ENCODE data around the gene DNAJC17. TPM values are rescaled to one million over a fixed set of nuclear protein-coding genes. Genes with fewer than 3 reads are reported as not detected.

Gene DNAJC17
- total RNA-seq, 3 donors from 2014 or later = 49.1 to 62.1 (median 49.9) TPM

DNA sequence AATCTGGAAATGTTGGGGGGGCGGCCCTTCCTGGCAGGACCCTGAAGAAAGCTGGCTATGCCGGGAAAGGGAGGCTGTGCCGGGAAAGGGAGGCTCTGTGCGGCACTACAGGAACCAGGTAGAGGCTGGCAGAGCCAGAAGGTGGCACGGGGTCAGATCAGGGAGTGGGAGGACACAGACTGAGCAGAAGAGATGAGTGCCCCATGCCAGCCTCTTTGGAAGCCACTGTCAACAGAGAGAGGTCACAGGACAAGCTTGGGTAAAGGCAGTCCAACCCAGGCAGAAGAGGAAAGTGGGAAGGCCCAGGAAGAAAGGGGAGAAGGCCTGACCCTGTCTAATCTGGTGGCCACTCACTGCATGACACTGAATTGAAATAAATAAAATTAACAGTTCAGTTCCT lies 36.0 kb downstream of the DNAJC17 start:
- Mint-ChIP-seq H3K27me3 (ENCODE audit: low read depth) (no peaks in the 10 kb centered on the region), H3K36me3 (ENCODE audit: insufficient read depth) (peaks cover 3% of the 10 kb centered on the region), H3K4me1 (ENCODE audit: low read depth) (peaks cover 24% of the 10 kb centered on the region), H3K4me3 (no peak overlapping the region), H3K9me3 (no peaks in the 10 kb centered on the region)
- DNase-seq (no peak), ATAC-seq (no peak)

DNA sequence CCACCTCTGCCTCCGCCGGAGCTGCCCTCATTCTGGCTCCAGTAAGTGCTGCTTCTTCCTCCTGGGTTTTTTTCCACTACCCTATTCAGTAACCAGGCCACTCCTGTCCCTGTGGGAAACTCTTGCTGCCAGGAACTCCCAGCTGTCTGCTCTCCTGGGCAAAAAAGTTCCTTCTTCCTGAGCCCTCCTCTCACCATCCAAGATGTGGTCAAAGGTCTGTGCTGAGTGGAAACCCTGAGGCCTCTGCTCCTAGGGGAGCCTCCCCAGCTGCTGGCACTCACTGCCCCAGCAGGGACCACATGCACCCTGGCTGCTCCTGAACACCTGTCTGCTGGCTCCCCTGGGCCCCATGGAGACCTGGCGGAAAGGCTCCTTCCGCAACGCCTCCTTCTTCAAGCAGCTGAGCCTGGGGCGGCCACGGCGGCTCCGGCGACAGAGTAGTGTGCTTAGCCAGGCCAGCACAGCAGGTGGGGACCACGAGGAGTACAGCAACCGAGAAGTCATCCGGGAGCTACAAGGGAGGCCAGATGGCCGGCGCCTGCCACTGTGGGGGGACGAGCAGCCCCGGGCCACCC lies 37.0 kb downstream of the DNAJC17 start:
- ATAC-seq (no peak), DNase-seq (no peak)
- H3K4me3 Mint-ChIP-seq = peak overlapping the region; percentile 56
- peaks cover 3% of the 10 kb centered on the region for H3K36me3 Mint-ChIP-seq (ENCODE audit: insufficient read depth)
- H3K9me3 Mint-ChIP-seq = no peaks in the 10 kb centered on the region
- H3K4me1 Mint-ChIP-seq (ENCODE audit: low read depth) = peaks cover 31% of the 10 kb centered on the region
- H3K27me3 Mint-ChIP-seq (ENCODE audit: low read depth) = no peaks in the 10 kb centered on the region

DNA sequence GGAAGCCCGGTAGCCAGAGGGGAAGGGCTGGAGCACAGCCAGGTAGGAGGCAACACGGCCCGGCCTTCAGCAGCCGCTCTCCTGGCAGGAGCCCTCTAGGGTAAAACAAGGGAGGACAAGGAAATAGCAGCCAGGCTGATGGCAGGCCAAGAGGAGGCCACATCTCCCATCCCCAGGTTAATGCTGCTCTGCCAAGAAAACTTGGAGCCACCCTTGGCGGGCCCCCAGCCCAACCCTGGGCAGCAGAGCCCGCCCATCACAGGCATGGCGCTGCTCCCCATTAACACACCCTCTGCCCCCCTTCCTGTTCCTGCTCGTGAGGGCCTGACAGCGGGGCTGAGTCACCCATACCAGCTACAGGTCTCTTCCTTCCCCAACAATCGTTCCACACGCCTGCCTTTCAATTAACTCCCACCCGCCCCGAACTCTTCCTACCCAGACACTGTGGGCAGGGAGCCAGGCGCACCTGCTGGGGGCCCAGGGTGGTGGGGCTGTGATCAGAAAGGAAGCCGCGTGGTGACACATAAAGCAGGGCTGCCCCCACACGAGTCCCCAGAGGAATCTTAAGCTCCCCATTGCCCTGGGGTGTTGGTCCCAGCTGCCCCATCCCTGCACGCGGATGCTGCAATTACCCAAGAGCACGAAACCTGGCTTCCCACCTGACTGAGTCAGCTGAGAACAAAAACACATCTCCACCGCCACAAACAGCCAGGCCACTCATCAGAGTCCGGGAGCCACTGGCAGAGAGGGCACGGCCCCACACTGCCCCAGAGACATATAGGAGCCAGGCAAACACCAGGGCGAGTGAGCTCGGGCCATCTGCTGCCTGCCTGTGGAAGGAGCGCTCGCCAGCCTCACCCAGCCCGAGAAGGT lies 37.8 kb downstream of the DNAJC17 start, which contains the start of gene C15orf62:
TSS of gene C15orf62 (plus strand) at position 707 of the 873 bp plus-strand sequence. CDS start 516 bp downstream, outside the sequence.
- H3K4me1 Mint-ChIP-seq (ENCODE audit: low read depth) = peaks cover 37% of the 10 kb centered on the region
- H3K9me3 Mint-ChIP-seq = no peaks in the 10 kb centered on the region
- peak; percentile 70 for DNase-seq
- peak within 1 kb of the TSS; percentile 56 for H3K4me3 Mint-ChIP-seq
- ATAC-seq = peak; percentile 72 to 74
- H3K36me3 Mint-ChIP-seq (ENCODE audit: insufficient read depth) = peaks cover under 1% of the 10 kb centered on the region
- no peaks in the 10 kb centered on the region for H3K27me3 Mint-ChIP-seq (ENCODE audit: low read depth)

DNA sequence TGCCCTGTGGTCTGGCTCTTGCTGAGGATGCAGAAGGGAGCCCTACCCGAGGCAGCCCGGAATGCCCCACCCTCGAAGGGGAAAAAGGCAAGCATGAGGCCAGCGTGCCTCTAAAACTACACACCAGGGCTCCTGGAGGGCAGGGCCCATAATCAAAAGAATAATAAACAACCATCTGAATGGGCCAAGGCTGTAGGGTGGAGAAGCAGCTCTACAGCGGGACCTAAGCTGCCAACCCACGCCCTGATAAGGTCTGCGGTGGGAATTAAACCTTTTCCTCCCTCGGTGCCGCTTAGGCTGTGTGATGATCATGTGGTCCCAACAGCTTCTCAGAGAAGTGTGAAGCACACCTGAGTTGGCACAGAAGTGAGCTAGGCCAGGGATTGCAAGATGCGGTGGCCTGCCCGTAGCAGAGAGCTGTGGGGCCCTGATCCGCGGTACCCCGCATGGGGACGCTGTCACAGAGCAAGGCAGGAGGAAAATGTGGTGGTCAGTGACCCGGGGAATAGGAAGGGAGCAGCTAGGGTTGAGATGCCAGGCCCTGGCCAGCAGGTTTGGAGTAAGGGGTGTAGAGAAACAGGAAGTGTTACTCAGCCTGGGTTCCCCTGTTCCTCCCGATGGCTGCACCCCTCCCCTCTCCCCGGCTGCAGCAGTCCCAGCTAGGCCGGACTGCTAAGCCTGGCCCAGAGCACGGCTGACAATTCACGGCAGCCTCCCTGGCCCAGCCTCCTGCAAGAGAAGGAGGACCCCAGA lies 38.6 kb downstream of the DNAJC17 start:
- Mint-ChIP-seq H3K4me3 (no peak overlapping the region), H3K27me3 (ENCODE audit: low read depth) (no peaks in the 10 kb centered on the region), H3K4me1 (ENCODE audit: low read depth) (peaks cover 41% of the 10 kb centered on the region), H3K36me3 (ENCODE audit: insufficient read depth) (no peaks in the 10 kb centered on the region), H3K9me3 (no peaks in the 10 kb centered on the region)
- DNase-seq (no peak), ATAC-seq (no peak)

DNA sequence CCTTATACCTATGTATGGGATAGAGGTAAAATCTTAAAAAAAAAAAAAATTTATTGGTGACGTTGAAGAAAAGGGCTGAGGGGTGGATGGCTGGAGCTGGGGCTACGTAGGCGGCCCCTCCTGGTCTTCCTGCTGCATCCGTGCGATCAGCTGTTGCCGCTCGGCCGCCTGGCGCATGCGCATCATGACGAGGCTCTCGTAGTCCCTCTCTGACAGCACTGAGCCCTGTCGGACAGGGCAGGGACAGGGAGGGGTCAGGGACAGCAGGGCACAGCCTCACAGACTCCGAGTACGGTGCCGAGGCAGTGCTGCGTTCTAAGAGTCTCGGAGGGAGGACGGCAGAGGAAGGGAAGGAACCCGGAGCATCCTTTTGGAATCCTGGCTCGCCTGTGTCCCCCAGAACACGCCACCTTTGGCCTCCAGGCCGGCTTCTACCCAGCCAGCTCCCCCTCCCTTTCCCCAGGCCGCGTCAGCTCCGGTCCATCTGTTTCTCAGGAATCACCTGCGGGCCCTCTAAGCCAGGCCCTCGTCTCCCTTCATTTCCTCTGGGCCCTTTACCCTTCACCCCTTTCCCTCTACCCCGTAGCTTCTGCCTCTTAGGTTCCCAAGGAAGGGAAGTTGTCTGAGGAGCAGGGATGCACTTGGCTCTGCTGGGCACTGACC lies 39.3 kb downstream of the DNAJC17 start:
- ATAC-seq (no peak), DNase-seq (no peak)
- Mint-ChIP-seq H3K4me3 (no peak overlapping the region), H3K27me3 (ENCODE audit: low read depth) (no peaks in the 10 kb centered on the region), H3K4me1 (ENCODE audit: low read depth) (peaks cover 48% of the 10 kb centered on the region), H3K9me3 (no peaks in the 10 kb centered on the region), H3K36me3 (ENCODE audit: insufficient read depth) (no peaks in the 10 kb centered on the region)

DNA sequence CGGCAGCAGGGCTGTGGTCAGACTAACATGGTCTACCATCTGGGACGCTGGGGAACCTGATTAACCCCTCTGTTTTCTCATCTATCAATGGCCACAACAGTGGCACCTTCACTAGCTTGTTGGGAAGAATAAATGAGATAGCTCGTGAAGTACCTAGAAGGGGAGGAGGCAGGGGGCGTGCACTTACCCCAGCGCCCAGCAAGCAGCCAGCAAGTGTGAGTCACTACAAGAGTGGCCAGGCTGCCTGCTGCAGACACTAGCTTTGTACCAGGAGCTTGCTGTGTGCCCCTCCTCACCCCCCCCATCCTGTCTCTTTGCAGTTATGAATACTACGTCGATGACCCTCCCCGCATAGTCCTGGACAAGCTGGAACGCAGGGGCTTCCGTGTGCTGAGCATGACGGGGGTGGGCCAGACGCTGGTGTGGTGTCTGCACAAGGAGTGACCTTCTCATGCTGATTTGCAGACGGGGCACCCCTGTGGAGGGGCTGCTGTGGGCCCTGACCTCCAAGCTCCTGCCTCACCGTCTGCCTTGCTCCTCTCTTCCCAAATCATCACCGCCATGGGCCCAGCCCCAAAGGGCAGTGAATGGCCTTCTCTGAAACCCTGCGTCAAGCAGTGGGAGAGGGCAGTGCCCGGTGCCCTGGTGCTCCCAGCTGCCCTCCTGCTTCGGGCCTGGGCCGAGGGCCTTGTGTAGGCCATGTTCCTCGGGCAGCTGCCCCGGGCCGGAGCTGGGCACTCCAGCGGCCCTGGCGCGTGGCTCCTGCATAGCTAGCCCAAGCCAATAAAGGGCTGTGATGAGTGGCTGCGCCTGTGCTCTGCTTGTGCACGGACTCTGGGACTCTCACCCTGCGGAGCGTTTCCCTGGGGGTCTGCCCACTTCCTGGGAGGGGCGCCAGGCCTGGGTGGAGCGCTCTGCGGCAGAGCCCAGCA lies 40.1 kb downstream of the DNAJC17 start:
- Mint-ChIP-seq H3K4me3 (no peak overlapping the region), H3K4me1 (ENCODE audit: low read depth) (peaks cover 48% of the 10 kb centered on the region), H3K27me3 (ENCODE audit: low read depth) (no peaks in the 10 kb centered on the region), H3K36me3 (ENCODE audit: insufficient read depth) (no peaks in the 10 kb centered on the region), H3K9me3 (no peaks in the 10 kb centered on the region)
- ATAC-seq (no peak), DNase-seq (no peak)

DNA sequence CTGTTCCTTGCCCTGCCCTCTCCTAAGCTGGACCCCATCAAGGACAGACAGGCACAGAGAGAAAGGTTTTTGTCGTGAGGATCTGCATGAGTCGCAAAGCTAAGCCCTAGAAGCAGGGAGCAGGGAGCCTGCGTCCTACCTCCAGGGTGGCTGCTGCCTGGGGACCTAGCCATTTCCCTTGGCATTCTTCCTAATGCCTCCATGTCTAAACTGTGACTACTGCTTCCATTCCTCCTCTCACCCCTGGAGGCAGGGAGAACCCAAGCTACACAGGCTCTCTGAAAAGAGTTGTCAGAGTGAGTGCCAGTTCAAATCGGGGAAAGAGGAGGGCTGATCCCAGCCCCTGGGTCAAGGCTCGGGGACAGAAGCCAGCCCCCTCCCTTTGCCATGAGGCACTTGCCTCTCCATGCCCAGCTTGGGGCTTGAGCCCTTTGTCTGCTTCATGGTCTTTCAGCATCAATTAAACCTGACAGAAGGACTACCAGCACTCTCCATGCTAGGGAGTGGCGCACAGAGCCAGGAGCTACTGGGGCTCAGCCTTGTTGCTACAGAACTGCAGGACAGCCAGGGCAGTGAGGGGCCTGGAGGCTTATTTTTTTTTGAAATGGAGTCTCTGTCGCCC lies 41.0 kb downstream of the DNAJC17 start:
- Mint-ChIP-seq H3K4me3 (no peak overlapping the region), H3K4me1 (ENCODE audit: low read depth) (peaks cover 48% of the 10 kb centered on the region), H3K36me3 (ENCODE audit: insufficient read depth) (no peaks in the 10 kb centered on the region), H3K9me3 (no peaks in the 10 kb centered on the region), H3K27me3 (ENCODE audit: low read depth) (no peaks in the 10 kb centered on the region)
- DNase-seq (no peak), ATAC-seq (no peak)

DNA sequence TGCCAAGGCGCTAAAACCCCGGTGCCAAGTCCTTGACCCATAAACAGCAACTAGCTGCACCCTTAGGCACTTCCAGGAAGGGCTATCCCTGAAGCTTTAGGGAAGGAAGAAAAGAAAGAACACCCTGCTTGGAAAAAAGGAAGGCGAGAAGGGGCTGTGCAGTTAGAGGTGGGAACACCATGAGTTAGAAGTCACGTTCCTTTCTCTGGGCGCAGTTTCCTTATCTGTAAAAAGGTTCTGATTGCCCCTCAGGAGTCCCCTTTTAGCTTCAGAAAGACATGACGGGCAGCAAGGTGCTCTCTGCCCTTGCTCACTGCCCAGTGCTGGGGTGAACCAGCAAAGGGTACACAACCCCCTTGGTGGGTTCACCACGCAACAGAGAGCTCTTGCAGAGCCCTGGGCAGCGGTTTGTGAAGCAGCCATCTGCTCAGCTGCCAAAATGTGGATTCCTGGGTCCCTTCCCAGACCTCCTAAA lies 42.6 kb downstream of the DNAJC17 start:
- H3K36me3 Mint-ChIP-seq (ENCODE audit: insufficient read depth) = no peaks in the 10 kb centered on the region
- ATAC-seq (no peak), DNase-seq (no peak)
- peak overlapping the region; percentile 79 for H3K4me3 Mint-ChIP-seq
- no peaks in the 10 kb centered on the region for H3K27me3 Mint-ChIP-seq (ENCODE audit: low read depth)
- H3K9me3 Mint-ChIP-seq = no peaks in the 10 kb centered on the region
- H3K4me1 Mint-ChIP-seq (ENCODE audit: low read depth) = peaks cover 41% of the 10 kb centered on the region

DNA sequence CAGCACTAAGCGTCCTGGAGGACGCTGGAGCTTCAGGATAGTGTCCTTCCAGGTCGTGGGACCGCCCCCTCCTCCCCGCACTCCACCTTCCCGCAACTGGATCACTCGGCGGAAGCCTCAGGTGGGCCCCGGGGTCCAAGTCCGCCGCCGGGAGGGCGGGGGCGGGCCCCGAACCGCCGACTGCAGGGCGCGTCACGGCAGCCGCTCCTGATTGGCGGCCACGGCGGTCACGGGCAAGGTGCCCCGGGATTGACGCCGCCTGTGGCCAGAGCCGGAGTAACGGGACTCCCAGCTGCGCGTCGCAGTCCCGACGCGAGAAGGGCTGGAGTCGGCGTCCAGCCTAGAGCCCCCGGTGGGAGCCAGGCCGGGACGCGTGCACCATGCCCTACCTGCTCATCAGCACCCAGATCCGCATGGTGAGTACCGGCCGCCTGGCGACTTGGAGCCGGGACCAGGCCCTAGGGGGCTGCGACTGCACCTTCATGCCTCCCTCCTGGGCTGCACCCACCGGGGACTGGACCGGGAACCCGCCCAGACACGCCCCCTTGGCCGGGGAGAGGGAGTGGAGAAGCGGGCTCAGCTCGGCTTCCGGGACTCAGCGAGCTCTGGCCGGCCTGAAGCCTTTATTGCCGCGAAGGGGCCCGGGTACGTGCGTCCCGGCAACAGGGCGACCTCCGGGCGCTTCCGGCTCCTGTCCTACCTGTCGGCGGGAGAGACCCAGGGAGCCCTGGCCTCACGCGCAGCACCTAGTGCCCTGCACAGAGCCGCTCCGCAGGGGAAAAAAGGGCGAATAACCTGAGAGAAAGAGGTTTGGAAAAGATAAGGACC lies 43.3 kb downstream of the DNAJC17 start, which contains the start of gene GCHFR:
TSS of gene GCHFR (plus strand) at position 268 of the 828 bp plus-strand sequence. CDS start at position 381, 113 bp downstream.
- Mint-ChIP-seq H3K4me1 (ENCODE audit: low read depth) (peaks cover 34% of the 10 kb centered on the region), H3K27me3 (ENCODE audit: low read depth) (no peaks in the 10 kb centered on the region), H3K4me3 (peak within 1 kb of the TSS; percentile 79), H3K9me3 (no peaks in the 10 kb centered on the region), H3K36me3 (ENCODE audit: insufficient read depth) (no peaks in the 10 kb centered on the region)
- ATAC-seq = peak; percentile 68 to 73
- peak; percentile 48 for DNase-seq

DNA sequence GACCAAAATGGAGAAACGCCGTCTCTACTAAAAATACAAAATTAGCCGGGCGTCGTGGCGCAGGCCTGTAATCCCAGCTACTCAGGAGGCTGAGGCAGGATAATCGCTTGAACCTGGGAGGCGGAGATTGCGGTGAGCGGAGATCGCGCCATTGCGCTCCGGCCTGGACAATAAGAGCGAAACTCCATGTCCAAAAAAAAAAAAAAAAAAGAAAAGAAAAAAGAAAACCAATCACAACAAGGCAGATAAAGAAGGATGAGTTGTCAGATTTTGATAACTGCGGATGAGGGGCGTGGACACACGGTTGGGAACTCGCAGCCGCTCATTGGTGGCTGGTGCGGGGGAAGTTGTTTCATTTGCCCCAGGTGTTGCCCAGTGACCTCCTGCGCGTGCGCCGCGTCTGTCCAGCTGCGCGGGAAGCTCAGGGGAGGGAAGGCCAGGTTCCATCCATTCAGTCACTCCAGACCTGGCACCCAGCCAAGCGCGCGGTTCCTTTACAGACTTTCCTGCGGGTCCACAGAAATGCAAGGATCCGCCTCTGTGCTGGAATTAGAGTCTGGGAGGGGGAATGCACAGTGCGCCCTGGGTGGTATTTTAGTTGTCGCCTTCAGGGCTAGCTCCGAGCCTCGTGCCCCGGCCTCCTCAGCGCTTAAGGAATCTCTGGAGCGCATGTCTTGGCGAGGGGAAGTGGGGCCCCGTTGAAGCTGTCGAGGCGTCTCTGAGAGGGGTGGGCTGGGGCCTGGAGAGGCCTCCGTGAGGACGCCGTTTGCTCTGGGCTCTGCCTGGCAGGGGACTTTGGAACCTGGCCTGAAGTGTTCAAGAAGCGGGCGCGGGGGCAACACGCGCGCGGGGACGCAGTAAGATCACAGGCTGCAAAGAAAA lies 44.1 kb downstream of the DNAJC17 start:
- Mint-ChIP-seq H3K36me3 (ENCODE audit: insufficient read depth) (no peaks in the 10 kb centered on the region), H3K27me3 (ENCODE audit: low read depth) (no peaks in the 10 kb centered on the region), H3K4me1 (ENCODE audit: low read depth) (peaks cover 26% of the 10 kb centered on the region), H3K4me3 (peak overlapping the region; percentile 79), H3K9me3 (no peaks in the 10 kb centered on the region)
- DNase-seq (peak; percentile 23), ATAC-seq (peak; percentile 6 to 8)

DNA sequence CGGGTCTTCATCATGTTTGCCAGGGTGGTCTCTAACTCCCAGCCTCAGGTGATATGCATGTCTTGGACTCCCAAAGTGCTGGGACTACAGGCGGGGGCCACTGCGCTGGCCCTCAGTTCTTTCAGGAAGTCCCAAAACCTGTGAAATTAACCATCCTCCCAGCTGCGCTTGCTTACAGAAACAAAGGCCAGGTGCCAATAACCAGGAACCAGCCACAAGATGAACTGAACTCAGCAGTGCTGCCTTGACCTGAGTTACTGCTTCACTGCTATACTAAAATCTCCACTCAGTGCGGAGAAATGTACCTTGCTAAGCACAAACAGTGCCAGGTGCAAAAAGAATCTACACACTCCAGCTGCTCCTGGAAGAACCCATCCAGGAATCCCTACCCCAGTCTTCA lies 47.3 kb downstream of the DNAJC17 start:
- no peak for DNase-seq
- Mint-ChIP-seq H3K9me3 (no peaks in the 10 kb centered on the region), H3K27me3 (ENCODE audit: low read depth) (no peaks in the 10 kb centered on the region), H3K4me3 (no peak overlapping the region), H3K4me1 (ENCODE audit: low read depth) (peaks cover 20% of the 10 kb centered on the region), H3K36me3 (ENCODE audit: insufficient read depth) (no peaks in the 10 kb centered on the region)
- ATAC-seq = no peak
